GM12878 (cell line): ENCODE measurements around the gene SUFU. TPM values are rescaled to one million over a fixed set of nuclear protein-coding genes. Genes with fewer than 3 reads are reported as not detected.
A peak's percentile ranks its signal among the peaks of the same experiment; 100 is the strongest.

Source experiments
- ATAC-seq: fragments of 200-7000 bp; cut with Tn5 transposase; 3 replicates; pipeline ENCODE4 v1.9.1; 2020; ENCODE audit warnings: mild to moderate bottlenecking, moderate library complexity
- BruUV-seq: library from RNA; stranded (reverse); fragments of 400-500 nt; replicated peaks from 2 replicates; lab custom pipeline; 2021; lab: Mats Ljungman, UMichigan
- CTCF ChIA-PET: fragments of 300-600 bp; sonication (Branson Sonifier 250); formaldehyde crosslinking; extraction: SDS; loops from one replicate; lab custom pipeline; 2021; ENCODE audit warnings: inconsistent platforms; lab: Yijun Ruan, JAX
- POLR2A ChIA-PET: fragments of 350-600 bp; formaldehyde crosslinking; extraction: SDS; loops from one replicate; lab custom pipeline; 2021; ENCODE audit warnings: inconsistent platforms; lab: Charles Lee
- RAD21 ChIA-PET: fragments of 300-600 bp; sonication (Branson Sonifier 250); formaldehyde crosslinking; loops from one replicate; lab custom pipeline; 2023; ENCODE audit warnings: antibody characterized with exemption; ENCODE audit not compliant: unreplicated experiment; lab: Charles Lee
- SMC1A ChIA-PET: fragments of 300-600 bp; sonication (Branson Sonifier 250); formaldehyde crosslinking; loops from one replicate; lab custom pipeline; 2023; ENCODE audit not compliant: unreplicated experiment, uncharacterized antibody; lab: Charles Lee
- DNase-seq: peaks from one replicate; pipeline ENCODE4 v3.0.0-alpha.2; 2011; ENCODE audit warnings: low read depth, low spot score
- FAIRE-seq: peaks from 3 replicates; lab custom pipeline; 2011; peaks lifted over from hg19 to GRCh38; lab: Jason Lieb, UNC
- H2AFZ ChIP-seq: 2 replicates; pipeline ENCODE4 v1.6.0; 2011; ENCODE audit warnings: low read depth, low read length, control low read depth; ENCODE audit not compliant: control insufficient read depth
- H3K27ac ChIP-seq: 2 replicates; pipeline ENCODE4 v1.5.1; 2011; ENCODE audit warnings: control low read depth; ENCODE audit not compliant: control insufficient read depth, insufficient read depth
- H3K27me3 ChIP-seq, 2 experiments: replicated peaks in 1 of 2; 2 replicates each; pipeline versions ENCODE4 v1.6.0 to v1.6.1; 2011; ENCODE audit warnings: low read length in 1 of 2; ENCODE audit not compliant: control insufficient read depth in 2 of 2, insufficient read depth in 2 of 2
- H3K36me3 ChIP-seq, 2 experiments: 2 replicates each; pipeline ENCODE4 v1.5.1; 2011; ENCODE audit warnings: low read length in 1 of 2; ENCODE audit not compliant: control insufficient read depth in 2 of 2, insufficient read depth in 2 of 2
- H3K4me1 ChIP-seq: 2 replicates; pipeline ENCODE4 v1.6.1; 2011; ENCODE audit warnings: mild to moderate bottlenecking, low read length, moderate library complexity, mixed read lengths; ENCODE audit not compliant: control insufficient read depth, insufficient read depth
- H3K4me2 ChIP-seq: 2 replicates; pipeline ENCODE4 v1.6.0; 2011; ENCODE audit warnings: control low read depth; ENCODE audit not compliant: control insufficient read depth, insufficient read depth
- H3K4me3 ChIP-seq: fragments of 200-600 bp; sonication (generic); 2 replicates; pipeline ENCODE4 v1.5.1; 2016
- H3K79me2 ChIP-seq: 2 replicates; pipeline ENCODE4 v1.6.0; 2011; ENCODE audit warnings: low read length; ENCODE audit not compliant: control insufficient read depth, insufficient read depth
- H3K9ac ChIP-seq: 2 replicates; pipeline ENCODE4 v1.8.0; 2011; ENCODE audit warnings: low read length, control low read depth, mixed read lengths; ENCODE audit not compliant: control insufficient read depth, insufficient read depth
- H3K9me3 ChIP-seq: replicated peaks from 3 replicates; pipeline ENCODE4 v1.5.1; 2011; ENCODE audit warnings: mild to moderate bottlenecking, low read length; ENCODE audit not compliant: control insufficient read depth, insufficient read depth
- H4K20me1 ChIP-seq: 2 replicates; pipeline ENCODE4 v1.6.0; 2011; ENCODE audit not compliant: control insufficient read depth, insufficient read depth
- BACH1 ChIP-seq: fragments of 450-650 bp; IDR thresholded peaks from 2 replicates; pipeline ENCODE4 v1.6.1; 2017; ENCODE audit warnings: mild to moderate bottlenecking, borderline replicate concordance
- BCL11A ChIP-seq: IDR thresholded peaks from 2 replicates; pipeline ENCODE4 v1.6.1; 2011; ENCODE audit warnings: low read depth, low read length
- CBFB ChIP-seq: IDR thresholded peaks from 2 replicates; pipeline ENCODE4 v1.6.1; 2016; ENCODE audit warnings: antibody characterized with exemption, low read depth
- CREB1 ChIP-seq: IDR thresholded peaks from 2 replicates; pipeline ENCODE4 v1.6.1; 2012; ENCODE audit warnings: low read depth, mild to moderate bottlenecking, inconsistent platforms
- EED ChIP-seq: sonication (generic); IDR thresholded peaks from 2 replicates; pipeline ENCODE4 v1.6.1; 2016; ENCODE audit warnings: antibody characterized with exemption, low read depth
- NFIC ChIP-seq: IDR thresholded peaks from 2 replicates; pipeline ENCODE4 v1.6.1; 2012; ENCODE audit warnings: low read depth, mild to moderate bottlenecking, inconsistent platforms, low read length, moderate library complexity
- PML ChIP-seq: IDR thresholded peaks from 2 replicates; pipeline ENCODE4 v1.6.1; 2012; ENCODE audit warnings: low read length, inconsistent platforms
- SIX5 ChIP-seq: IDR thresholded peaks from 2 replicates; pipeline ENCODE4 v1.6.1; 2011; ENCODE audit warnings: mild to moderate bottlenecking, low read depth, low read length, moderate library complexity; ENCODE audit not compliant: severe bottlenecking
- SREBF1 ChIP-seq: IDR thresholded peaks from 2 replicates; pipeline ENCODE4 v1.6.1; 2012; ENCODE audit warnings: mild to moderate bottlenecking, low read length
- ZBTB4 ChIP-seq: fragments of 450-650 bp; formaldehyde crosslinking; IDR thresholded peaks from 2 replicates; pipeline ENCODE4 v1.4.0; 2022; ENCODE audit warnings: mild to moderate bottlenecking, moderate library complexity
- ZNF622 ChIP-seq: fragments of 450-650 bp; IDR thresholded peaks from 2 replicates; pipeline ENCODE4 v1.6.1; 2017; ENCODE audit warnings: mild to moderate bottlenecking, inconsistent platforms
- WGBS: methylation state at CpG from one replicate; pipeline ENCODE4 v1.1.6; 2016; ENCODE audit warnings: low lambda C conversion rate; ENCODE audit not compliant: insufficient replicate concordance, insufficient coverage; ENCODE audit errors: missing lambda C conversion rate; 5-methylcytosine and 5-hydroxymethylcytosine counted together
- in situ Hi-C: fragments of 300-500 bp; cut with MboI; formaldehyde crosslinking; loops from 9 replicates; pipeline ENCODE4 v1.14.3; 2018; ENCODE audit warnings: mixed read lengths
- intact Hi-C: fragments of 100-400 bp; cut with micrococcal nuclease; formaldehyde crosslinking; loops from one replicate; pipeline ENCODE4 v1.14.2; 2022; ENCODE audit not compliant: unreplicated experiment
- polyA plus RNA-seq, 11 experiments: library from polyadenylated mRNA; depleted of rRNA in 4 of 11; unstranded in 6 of 11; stranded (reverse) in 5 of 11; fragments of >200 nt; fragmentation: Nextera tagmentation in 4 of 11; fragmentation: Illumina TruSeq in 1 of 11; extraction: Ambion mirVana in 4 of 11; extraction: Trizol in 1 of 11; gene quantifications; 1 replicate in 1 of 11; 2 replicates in 10 of 11; pipeline versions ENCODE4 v1.2.1 to v1.2.3, GENCODE V29; 2011 to 2016; ENCODE audit warnings: inconsistent platforms in 2 of 11, missing spikeins in 2 of 11, low read depth in 1 of 11
- total RNA-seq, 4 experiments: library from RNA; depleted of rRNA in 3 of 4; stranded (reverse); fragments of >200 nt in 3 of 4; fragmentation: Illumina TruSeq in 1 of 4; extraction: Trizol in 1 of 4; gene quantifications; 2 replicates each; pipeline versions ENCODE4 v1.2.1 to v1.2.3, GENCODE V29; 2013 to 2021

The SUFU gene
- total and polyA plus RNA-seq, 10 of the 15 experiments (the other 5 are each of a cell fraction or from before 2014, with no cell fraction given): 0.68 to 7.7 (median 2.4) TPM

- SMC1A ChIA-PET: interaction anchor here (1.1 to 2.5 kb wide), 3 partner anchors 12 to 20 kb away, joined by 3 to 8 read pairs (median 3); partner anchors contain the start of gene SUFU
- POLR2A ChIA-PET: no interaction called here
- Histone ChIP-seq H3K36me3 (peaks cover 0 to 3% of the 10 kb centered on the region in 2 experiments; a peak in 2 of 4 replicates), H3K27ac (no peak overlapping the region), H3K9ac (no peak overlapping the region), H3K27me3 (no peaks in the 10 kb centered on the region), H3K4me3 (no peak overlapping the region), H2AFZ (no peak overlapping the region), H4K20me1 (no peaks in the 10 kb centered on the region), H3K4me2 (no peak overlapping the region), H3K9me3 (no peaks in the 10 kb centered on the region), H3K79me2 (no peaks in the 10 kb centered on the region), H3K4me1 (0 out of 2 replicates have a peak, but pooled peaks cover 2% of the 10 kb centered on the region)
- FAIRE-seq: no peak
- CTCF ChIA-PET: interaction anchor here (1.0 to 1.5 kb wide), 3 partner anchors 18 to 60 kb away, joined by 3 to 5 read pairs (median 3); no protein-coding TSS in a partner anchor
- peak; percentile 45 for ATAC-seq
- intact Hi-C loops: no loop called here
- 68% methylated on average over 7 of the region's 7 CpGs for WGBS
- RAD21 ChIA-PET: no interaction called here
- in situ Hi-C loops: no loop called here
- TF ChIP-seq SREBF1 (no peak), SIX5 (no peak), CREB1 (0 out of 2 replicates have a peak, but pooled peaks have one; percentile 18)
- no peak for DNase-seq
- BruUV-seq: no TSS peak
Observed at GRCh38 chr10:102523250-102524029, 19.7 kb downstream of the SUFU start.

DNA sequence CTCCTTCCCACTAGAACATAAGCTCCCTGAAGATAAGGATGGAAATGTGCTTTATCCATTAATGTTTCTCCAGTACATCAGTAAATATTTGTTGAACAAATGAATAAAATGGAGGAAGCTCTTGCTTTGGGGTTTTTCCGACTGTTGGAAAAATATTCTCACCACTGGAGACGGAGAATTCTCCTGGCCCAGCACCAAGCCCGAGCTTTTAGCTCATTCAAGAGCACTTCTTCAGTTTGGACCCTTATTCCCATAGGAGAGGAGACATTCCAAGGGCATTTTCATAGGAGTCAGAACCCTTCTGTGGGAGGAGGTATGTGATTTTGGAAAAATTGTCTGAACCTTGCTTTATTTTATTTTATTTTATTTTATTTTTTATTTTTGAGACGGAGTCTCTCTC is 21.0 kb downstream of the SUFU start:
- H4K20me1 ChIP-seq: no peaks in the 10 kb centered on the region
- ATAC-seq: no peak
- 77% methylated on average over 4 of the region's 4 CpGs for WGBS

More for the DNA sequence above, 21.0 kb downstream of the SUFU start:
- H3K9ac ChIP-seq: no peak overlapping the region
- H3K27me3 ChIP-seq: no peaks in the 10 kb centered on the region
- POLR2A ChIA-PET: interaction anchor here (0.6 kb wide), 2 partner anchors 154 to 177 kb away, joined by 3 to 4 read pairs; no protein-coding TSS in a partner anchor
- H2AFZ ChIP-seq: no peak overlapping the region
- TF ChIP-seq BACH1 (no peak), CBFB (no peak), BCL11A (no peak), ZBTB4 (CRISPR knock-in tag) (no peak), EED (no peak), PML (no peak), ZNF622 (no peak), NFIC (no peak)
- SMC1A ChIA-PET: interaction anchor here (1.1 to 1.6 kb wide), 3 partner anchors 14 to 59 kb away, joined by 3 to 5 read pairs (median 3); no protein-coding TSS in a partner anchor
- H3K4me1 ChIP-seq: 0 out of 2 replicates have a peak, but pooled peaks cover 2% of the 10 kb centered on the region
- no TSS peak for BruUV-seq
- in situ Hi-C loops: no loop called here
- CTCF ChIA-PET: interaction anchor here (0.9 to 1.2 kb wide), 3 partner anchors 17 to 59 kb away, joined by 3 to 5 read pairs (median 3); no protein-coding TSS in a partner anchor
- RAD21 ChIA-PET: interaction anchor here (1.2 kb wide), 1 partner anchor 21 kb away, joined by 3 read pairs; no protein-coding TSS in a partner anchor
- DNase-seq (no peak), FAIRE-seq (no peak)
- H3K36me3 ChIP-seq: peaks cover 0 to 3% of the 10 kb centered on the region in 2 experiments; a peak in 2 of 4 replicates
- H3K79me2 ChIP-seq: no peaks in the 10 kb centered on the region
- H3K27ac ChIP-seq: no peak overlapping the region
- H3K4me2 ChIP-seq: no peak overlapping the region
- intact Hi-C loops: no loop called here
- H3K4me3 ChIP-seq: no peak overlapping the region
- no peaks in the 10 kb centered on the region for H3K9me3 ChIP-seq
